NCI-H82 treated with DMSO at 0.1 percent for 48 hours (cell line): ENCODE measurements around the gene CNTLN.
A peak's percentile ranks its signal among the peaks of the same experiment; 100 is the strongest.
"Not testable (repeated sequence)": the region's sequence is repeated elsewhere in the genome, so short reads cannot be mapped to it uniquely, and the experiment has no call there.

Experiments used
- DNase-seq: peaks from one replicate; lab custom pipeline; 2025; ENCODE audit not compliant: unreplicated experiment; lab: John Stamatoyannopoulos, UW

CNTLN gene

GRCh38 chr9:17294822-17295624 is 160.2 kb downstream of the CNTLN start:
- DNase-seq: no peak

- DNase-seq: no peak
Measured at GRCh38 chr9:17315341-17315740, 180.5 kb downstream of the CNTLN start.

DNA sequence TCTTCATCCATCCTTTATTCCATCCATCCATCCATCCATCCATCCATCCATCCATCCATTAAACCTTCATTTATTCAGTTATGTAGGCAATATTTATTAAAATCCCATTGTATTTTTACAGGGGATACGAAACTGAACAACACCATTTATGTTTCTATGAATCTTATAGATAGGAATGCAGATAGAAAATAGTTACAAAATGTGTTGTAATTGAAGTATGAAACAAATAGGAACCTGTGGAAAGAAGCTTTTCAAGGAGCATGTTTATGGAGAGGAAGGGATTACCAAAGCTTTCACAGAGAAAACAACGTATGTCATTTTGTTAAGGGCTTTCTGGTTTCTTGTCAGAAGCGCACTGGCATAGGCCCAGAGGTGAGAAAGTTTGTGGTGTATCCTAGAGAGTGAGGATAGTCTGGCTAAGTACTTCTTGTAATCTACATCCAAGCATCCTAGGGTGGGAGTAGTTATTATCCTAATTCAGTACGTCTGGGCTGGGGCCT is 184.0 kb downstream of the CNTLN start:
- DNase-seq: no peak

GRCh38 chr9:17319864-17320263 is 185.0 kb downstream of the CNTLN start:
- DNase-seq: peak; percentile 18

DNA sequence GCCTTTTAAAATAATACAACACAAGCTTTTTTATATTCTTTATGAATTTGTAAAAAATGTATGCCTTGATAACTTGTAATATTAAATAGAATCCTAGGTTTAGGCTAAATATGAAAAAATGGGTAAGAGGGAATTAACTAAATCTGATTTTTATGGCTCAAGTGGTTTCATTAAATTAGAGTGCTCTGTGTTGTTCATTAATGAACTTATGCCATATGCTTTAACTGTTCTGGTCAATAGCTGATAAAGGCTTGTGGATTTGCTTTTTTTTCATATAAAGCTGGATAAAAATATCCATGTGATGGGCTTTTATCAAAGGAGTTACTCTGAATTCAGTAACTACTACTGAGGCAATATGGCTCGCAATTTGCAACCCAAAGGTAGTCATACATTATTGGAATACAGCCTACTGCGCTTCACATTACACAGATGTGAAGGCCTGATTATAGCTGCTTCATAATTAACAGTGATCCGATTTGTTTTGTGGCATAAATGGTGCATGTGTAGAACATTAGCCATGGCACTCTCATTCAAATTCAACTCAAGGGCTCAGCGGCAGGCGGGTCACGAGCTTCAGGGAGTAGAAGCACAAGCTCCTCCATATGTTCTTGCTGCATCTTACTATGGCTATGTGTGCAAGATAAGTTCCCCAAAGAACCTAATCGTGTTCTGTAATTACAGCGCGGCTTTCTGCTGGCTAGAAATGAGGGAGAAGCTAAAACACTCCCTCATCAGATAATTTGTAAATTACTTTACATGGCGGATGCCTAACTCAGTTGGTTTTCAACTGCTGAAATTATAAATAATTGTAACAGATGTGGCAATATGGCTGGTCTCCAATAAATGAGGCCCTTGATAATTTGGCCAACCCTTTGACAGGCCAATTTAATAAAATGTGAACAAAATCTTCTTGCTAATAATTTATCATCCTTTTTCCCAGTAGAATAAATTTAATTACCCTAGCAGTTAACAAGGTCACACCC is 188.3 kb downstream of the CNTLN start:
- peak; percentile 94 for DNase-seq

DNA sequence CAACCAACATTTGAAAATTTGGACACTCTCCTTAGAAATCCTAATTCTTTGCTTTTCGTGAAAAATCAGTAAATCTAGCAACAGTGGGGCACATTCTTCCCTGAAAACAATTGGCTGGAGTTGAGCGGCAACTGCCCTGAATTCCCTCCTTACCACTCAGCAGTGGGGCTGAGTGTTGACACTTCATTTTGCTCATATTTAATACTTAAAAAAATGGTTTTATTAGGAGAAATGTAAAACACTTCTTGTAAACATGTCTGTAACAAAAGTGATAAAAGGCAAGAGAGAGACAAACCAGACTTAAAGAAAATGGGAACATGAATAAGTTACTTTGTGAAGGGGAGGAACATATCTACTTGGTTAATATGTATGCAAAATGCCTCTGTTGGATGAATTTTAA is 193.5 kb downstream of the CNTLN start:
- DNase-seq: no peak

GRCh38 chr9:17330097-17330496 is 195.3 kb downstream of the CNTLN start:
- no peak for DNase-seq

- no peak for DNase-seq
Measured at GRCh38 chr9:17332115-17332514, 197.3 kb downstream of the CNTLN start.

- DNase-seq: no peak
Measured at GRCh38 chr9:17339156-17339555, 204.3 kb downstream of the CNTLN start.

GRCh38 chr9:17342696-17343095 is 207.9 kb downstream of the CNTLN start:
- DNase-seq: peak; percentile 97

DNA sequence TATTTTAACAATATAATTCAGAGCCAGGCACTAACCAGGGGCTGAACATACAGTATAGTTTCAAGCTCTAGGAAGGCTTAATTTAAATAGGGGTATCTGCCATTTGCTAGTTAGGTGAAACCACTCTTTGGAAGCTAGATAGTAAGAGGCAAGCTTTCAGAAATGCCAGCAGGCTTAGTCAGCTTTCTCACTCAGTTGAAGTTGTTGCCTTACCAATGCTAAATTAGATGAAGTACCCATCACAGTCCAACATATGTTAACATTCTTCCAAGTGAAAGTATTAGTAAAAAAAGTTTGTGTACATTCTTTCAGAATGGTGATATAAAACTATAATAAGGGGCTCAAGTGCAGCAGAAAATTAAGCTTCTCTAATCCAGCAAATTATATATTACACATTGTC is 215.0 kb downstream of the CNTLN start:
- DNase-seq: no peak

DNA sequence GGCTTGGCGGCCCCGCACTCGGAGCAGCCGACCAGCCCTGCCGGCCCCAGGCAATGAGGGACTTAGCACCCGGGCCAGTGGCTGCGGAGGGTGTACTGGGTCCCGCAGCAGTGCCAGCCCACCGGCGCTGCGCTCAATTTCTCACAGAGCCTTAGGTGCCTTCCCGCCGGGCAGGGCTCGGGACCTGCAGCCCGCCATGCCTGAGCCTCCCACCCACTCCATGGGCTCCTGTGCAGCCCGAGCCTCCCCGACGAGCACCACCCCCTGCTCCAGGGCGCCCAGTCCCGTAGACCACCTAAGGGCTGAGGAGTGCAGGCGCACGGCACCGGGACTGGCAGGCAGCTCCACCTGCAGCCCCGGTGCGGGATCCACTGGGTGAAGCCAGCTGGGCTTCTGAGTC is 219.2 kb downstream of the CNTLN start:
- DNase-seq: not testable (repeated sequence)

GRCh38 chr9:17361378-17361777 is 226.5 kb downstream of the CNTLN start:
- DNase-seq: no peak

DNA sequence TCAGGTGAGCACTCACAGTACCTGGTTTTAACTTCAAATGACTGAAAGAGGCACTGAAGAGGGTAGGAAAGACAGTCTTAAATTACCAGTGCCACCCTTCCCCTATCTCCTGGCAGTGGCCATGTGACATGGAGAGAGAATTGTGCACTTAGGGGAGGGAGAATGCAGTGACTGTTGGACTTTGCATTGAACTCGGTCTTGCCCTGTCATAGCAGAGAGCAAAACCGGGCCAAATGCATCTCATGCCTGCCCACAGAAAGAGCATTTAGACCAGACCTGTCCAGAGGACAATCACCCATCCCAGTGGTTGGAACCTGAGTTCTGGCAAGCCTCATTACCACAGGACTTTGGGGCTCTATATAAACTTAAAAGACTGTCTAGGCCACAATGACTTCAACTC is 232.2 kb downstream of the CNTLN start:
- no peak for DNase-seq

DNA sequence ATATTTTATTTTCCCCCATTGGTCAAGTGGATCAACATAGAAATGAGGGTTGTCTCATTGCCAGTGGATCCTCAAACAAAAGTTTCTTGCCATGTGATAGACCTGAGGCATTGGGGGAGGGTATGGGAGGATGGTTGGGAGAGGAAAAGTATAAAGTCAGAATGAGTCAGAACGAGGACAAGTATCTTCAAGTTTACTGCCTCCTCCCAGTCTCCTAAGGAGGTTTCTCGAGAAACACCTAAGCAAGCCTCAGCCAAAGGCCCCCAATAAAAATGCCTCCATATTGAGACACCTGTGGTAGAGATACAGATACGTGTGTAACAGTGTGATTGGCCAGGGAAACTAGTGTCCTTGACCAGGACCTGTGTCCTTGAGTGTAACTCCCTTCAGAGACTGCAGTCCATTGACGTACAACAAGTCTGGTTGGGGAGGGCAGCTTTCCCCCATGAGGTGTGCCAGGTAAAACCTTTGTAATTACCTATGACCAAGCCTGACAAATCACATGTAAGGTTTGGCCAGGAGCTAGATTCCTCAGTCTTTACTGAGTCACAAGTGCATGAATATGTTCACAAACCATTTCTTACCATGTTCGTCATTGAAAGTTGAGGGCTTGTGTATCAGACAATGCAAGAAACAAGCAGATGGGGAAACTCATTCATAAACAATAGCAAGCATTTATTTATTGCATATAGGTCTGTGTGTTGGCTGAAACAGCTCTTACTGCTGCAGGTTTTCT is 245.5 kb downstream of the CNTLN start:
- no peak for DNase-seq

GRCh38 chr9:17387565-17387964 is 252.7 kb downstream of the CNTLN start:
- DNase-seq: no peak

DNA sequence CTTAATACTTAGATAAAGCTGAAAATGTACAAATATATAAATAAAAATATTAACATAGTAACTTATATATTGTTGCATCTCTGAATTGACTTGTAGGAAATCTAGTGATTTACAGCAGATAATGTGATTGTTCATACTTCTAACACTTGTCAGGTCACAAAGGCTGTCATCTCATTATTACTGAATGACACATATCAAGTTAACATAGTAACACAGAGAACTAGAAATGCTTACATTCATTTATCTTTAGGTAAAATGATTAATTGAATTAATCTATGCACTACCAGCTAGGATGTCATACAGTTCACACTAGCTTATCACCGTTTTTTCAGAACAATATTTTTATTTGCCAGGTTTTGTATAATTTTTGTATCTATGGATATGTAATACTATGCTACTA is 254.2 kb downstream of the CNTLN start:
- no peak for DNase-seq

DNA sequence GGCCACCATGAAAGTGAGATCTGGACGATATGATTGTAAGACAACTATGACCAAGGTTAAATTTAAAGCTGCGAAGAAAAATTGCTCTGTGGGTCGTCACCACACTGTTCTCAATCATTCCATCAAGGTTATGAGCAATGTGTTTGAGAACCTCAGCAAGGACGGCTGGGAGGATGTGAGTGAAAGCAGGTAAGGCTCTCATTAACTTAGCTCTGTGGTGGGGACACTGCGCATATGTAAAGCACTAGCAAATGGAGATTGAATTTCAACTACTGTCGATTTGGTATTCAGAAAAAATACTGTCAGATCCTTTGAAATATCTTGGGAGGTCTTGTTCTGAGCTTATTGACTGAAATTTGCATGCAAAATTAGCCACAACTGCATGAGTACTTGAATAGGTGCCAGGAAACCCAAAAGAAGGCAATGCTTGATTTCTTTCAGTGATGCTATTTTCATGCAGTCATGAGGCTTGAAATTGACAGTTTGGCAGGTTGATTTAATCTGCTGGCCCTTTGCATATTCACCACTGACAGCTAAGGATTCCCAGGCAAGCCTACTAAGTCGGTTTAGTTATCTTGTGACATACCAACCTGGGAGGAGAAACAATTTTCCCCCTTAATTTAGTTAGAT is 260.2 kb downstream of the CNTLN start:
- no peak for DNase-seq

GRCh38 chr9:17397166-17397728 is 262.4 kb downstream of the CNTLN start:
- not testable (repeated sequence) for DNase-seq

- DNase-seq: no peak
Measured at GRCh38 chr9:17398350-17398749, 263.5 kb downstream of the CNTLN start.
